Esophagus muscularis mucosa (tissue), 4 donors: Measurements from ENCODE around the gene EHD1. TPM values are rescaled to one million over a fixed set of nuclear protein-coding genes. Genes with fewer than 3 reads are reported as not detected.

Experiments
- DNase-seq: peaks from one replicate; pipeline ENCODE4 v3.0.0-alpha.2; 2017; ENCODE audit errors: extremely low spot score
- H3K27ac ChIP-seq, 4 donors: fragments of 200-600 bp; sonication (generic); replicated peaks in 1 of 4; 1 replicate in 3 of 4; 2 replicates in 1 of 4; pipeline ENCODE4 v1.5.1; 2016 to 2019; ENCODE audit warnings: mild to moderate bottlenecking in 1 of 4
- H3K27me3 ChIP-seq, 4 donors: fragments of 200-600 bp; sonication (generic); one replicate each; pipeline versions ENCODE4 v1.5.1 to v1.6.0; 2016 to 2019
- H3K36me3 ChIP-seq, 4 donors: fragments of 200-600 bp; sonication (generic); one replicate each; pipeline ENCODE4 v1.5.1; 2016 to 2019
- H3K4me1 ChIP-seq, 4 donors: fragments of 200-600 bp; sonication (generic); one replicate each; pipeline ENCODE4 v1.5.1; 2016 to 2019
- H3K4me3 ChIP-seq, 4 donors: fragments of 200-600 bp; sonication (generic); 1 replicate in 2 of 4; 2 replicates in 2 of 4; pipeline ENCODE4 v1.5.1; 2016 to 2019; ENCODE audit warnings: mild to moderate bottlenecking in 4 of 4, moderate library complexity in 1 of 4
- H3K9me3 ChIP-seq, 4 donors: fragments of 200-600 bp; sonication (generic); 1 replicate in 3 of 4; 2 replicates in 1 of 4; pipeline ENCODE4 v1.5.1; 2016 to 2019
- CTCF ChIP-seq, 3 experiments: fragments of 200-600 bp in 2 of 3; fragments of 450-650 bp in 1 of 3; sonication (generic) in 2 of 3; IDR thresholded peaks; one replicate each; pipeline ENCODE4 v1.5.1; 2017 to 2019; ENCODE audit warnings: antibody characterized with exemption in 3 of 3, mild to moderate bottlenecking in 2 of 3, moderate library complexity in 1 of 3
- EP300 ChIP-seq: sonication (generic); formaldehyde crosslinking; IDR thresholded peaks from one replicate; pipeline ENCODE4 v1.6.1; 2017; ENCODE audit warnings: antibody characterized with exemption
- POLR2A ChIP-seq: fragments of 450-650 bp; IDR thresholded peaks from one replicate; pipeline ENCODE4 v1.6.1; 2017; ENCODE audit warnings: antibody characterized with exemption, moderate library complexity, mild to moderate bottlenecking, low read depth
- POLR2AphosphoS5 ChIP-seq, 2 donors: sonication (generic); formaldehyde crosslinking; IDR thresholded peaks; one replicate each; pipeline ENCODE4 v1.6.1; 2017; ENCODE audit warnings: antibody characterized with exemption in 2 of 2
- WGBS: methylation state at CpG from one replicate; pipeline ENCODE4 v1.1.5; 2018; 5-methylcytosine and 5-hydroxymethylcytosine counted together
- intact Hi-C: fragments of 100-400 bp; cut with DNase I; formaldehyde crosslinking; loops from one replicate; pipeline ENCODE4 v1.15.1; 2023
- total RNA-seq, 4 donors: library from RNA; depleted of rRNA; stranded (reverse); fragments of >200 nt; gene quantifications; one replicate each; pipeline versions ENCODE4 v1.1.0 to v1.2.1, GENCODE V29; 2016

Gene EHD1
- total RNA-seq, 4 donors from 2014 or later, result 57.0 to 193 (median 104) TPM

GRCh38 chr11:64874308-64875240 is 3.8 kb downstream of the EHD1 start:
- 59% methylated on average over 28 of the region's 29 CpGs for WGBS
- no peak for DNase-seq
- intact Hi-C loops, result no loop called here

GRCh38 chr11:64872790-64873488 is 5.5 kb downstream of the EHD1 start:
- Histone ChIP-seq H3K4me3 (no peak overlapping the region), H3K4me1 (peaks cover 93 to 99% (median 97%) of the 10 kb centered on the region in 4 donors), H3K9me3 (no peaks in the 10 kb centered on the region), H3K27me3 (no peaks in the 10 kb centered on the region), H3K27ac (peak overlapping the region; percentile 93 to 98 (median 94)), H3K36me3 (peaks cover 12 to 53% (median 34%) of the 10 kb centered on the region in 4 donors)
- TF ChIP-seq POLR2AphosphoS5 (IDR thresholded peaks at IDR 0.05) (peak in 1 of 2 donors; percentile 4), POLR2A (no peak)
- 56% methylated on average over 8 of the region's 8 CpGs for WGBS
- DNase-seq, result no peak
- intact Hi-C loops, result no loop called here

More at GRCh38 chr11:64874308-64875240, 3.8 kb downstream of the EHD1 start:
- Histone ChIP-seq H3K27me3 (no peaks in the 10 kb centered on the region), H3K4me1 (peaks cover 82 to 89% (median 87%) of the 10 kb centered on the region in 4 donors), H3K4me3 (peak overlapping the region; percentile 17 to 92 (median 74)), H3K36me3 (peaks cover 12 to 47% (median 32%) of the 10 kb centered on the region in 4 donors), H3K27ac (peak overlapping the region; percentile 93 to 98 (median 94)), H3K9me3 (no peaks in the 10 kb centered on the region)
- TF ChIP-seq POLR2A (no peak), EP300 (no peak), POLR2AphosphoS5 (IDR thresholded peaks at IDR 0.05) (peak; percentile 16 to 39)

GRCh38 chr11:64871492-64871891 is 6.9 kb downstream of the EHD1 start:
- Histone ChIP-seq H3K9me3 (no peaks in the 10 kb centered on the region), H3K4me1 (peaks cover 98 to 100% (median 100%) of the 10 kb centered on the region in 4 donors), H3K4me3 (peak overlapping the region in 3 of 4 donors; percentile 13 to 42 (median 29)), H3K36me3 (peaks cover 12 to 56% (median 35%) of the 10 kb centered on the region in 4 donors), H3K27ac (peak overlapping the region; percentile 93 to 98 (median 94)), H3K27me3 (no peaks in the 10 kb centered on the region)
- intact Hi-C loops, result no loop called here
- 29% methylated on average over 3 of the region's 3 CpGs for WGBS
- no peak for DNase-seq
- no peak for TF ChIP-seq EP300
- no peak for TF ChIP-seq CTCF (IDR thresholded peaks at IDR 0.05)

GRCh38 chr11:64870893-64871466 is 7.4 kb downstream of the EHD1 start:
- TF ChIP-seq POLR2AphosphoS5 (IDR thresholded peaks at IDR 0.05) (peak in 1 of 2 donors; percentile 48), POLR2A (no peak)
- Histone ChIP-seq H3K27ac (peak overlapping the region; percentile 93 to 98 (median 94)), H3K4me3 (peak overlapping the region; percentile 13 to 42 (median 22)), H3K4me1 (peaks cover 97 to 100% (median 100%) of the 10 kb centered on the region in 4 donors), H3K36me3 (peaks cover 12 to 56% (median 35%) of the 10 kb centered on the region in 4 donors), H3K9me3 (no peaks in the 10 kb centered on the region), H3K27me3 (no peaks in the 10 kb centered on the region)
- WGBS, result 35% methylated on average over 17 of the region's 20 CpGs
- intact Hi-C loops, result no loop called here
- DNase-seq, result no peak

- Histone ChIP-seq H3K9me3 (no peaks in the 10 kb centered on the region), H3K27ac (peak overlapping the region; percentile 93 to 98 (median 94)), H3K4me1 (peaks cover 97 to 100% (median 99%) of the 10 kb centered on the region in 4 donors), H3K4me3 (peak overlapping the region; percentile 13 to 42 (median 22)), H3K36me3 (peaks cover 12 to 53% (median 35%) of the 10 kb centered on the region in 4 donors), H3K27me3 (no peaks in the 10 kb centered on the region)
- no peak for DNase-seq
- intact Hi-C loops, result no loop called here
- TF ChIP-seq CTCF (IDR thresholded peaks at IDR 0.05), result no peak
- TF ChIP-seq POLR2A, result no peak
- peak in 1 of 2 donors; percentile 33 for TF ChIP-seq POLR2AphosphoS5 (IDR thresholded peaks at IDR 0.05)
- WGBS, result 36% methylated on average over 7 of the region's 19 CpGs
Observed at GRCh38 chr11:64870176-64870892, 8.1 kb downstream of the EHD1 start.
